Stimulated activated naive CD4-positive, alpha-beta T cell (primary cell): Measurements from ENCODE around the gene ADGRE1.

Experiments used
- DNase-seq, 6 experiments: peaks; one replicate each; lab custom pipeline; 2025; lab: John Stamatoyannopoulos, UW

ADGRE1 gene

GRCh38 chr19:6952956-6953355 is 65.6 kb downstream of the ADGRE1 start:
- no peak for DNase-seq

GRCh38 chr19:6955082-6955481 is 67.7 kb downstream of the ADGRE1 start:
- no peak for DNase-seq

GRCh38 chr19:6956573-6956972 is 69.2 kb downstream of the ADGRE1 start:
- DNase-seq: no peak

GRCh38 chr19:6958791-6959190 is 71.4 kb downstream of the ADGRE1 start:
- DNase-seq: no peak

- DNase-seq: no peak
Measured at GRCh38 chr19:6963244-6963852, 76.0 kb downstream of the ADGRE1 start.

- peak; percentile 0 to 28 (median 14) for DNase-seq
Measured at GRCh38 chr19:6963937-6964336, 76.6 kb downstream of the ADGRE1 start.

- DNase-seq: no peak
Measured at GRCh38 chr19:6967967-6968366, 80.6 kb downstream of the ADGRE1 start.

- DNase-seq: no peak
Measured at GRCh38 chr19:6969490-6969889, 82.1 kb downstream of the ADGRE1 start.

- DNase-seq: no peak
Measured at GRCh38 chr19:6970021-6970420, 82.6 kb downstream of the ADGRE1 start.

GRCh38 chr19:6970443-6970842 is 83.1 kb downstream of the ADGRE1 start:
- DNase-seq: no peak

GRCh38 chr19:6971366-6971765 is 84.0 kb downstream of the ADGRE1 start:
- DNase-seq: no peak

GRCh38 chr19:6976197-6976596 is 88.8 kb downstream of the ADGRE1 start:
- DNase-seq: no peak

- no peak for DNase-seq
Measured at GRCh38 chr19:6979399-6979798, 92.0 kb downstream of the ADGRE1 start.

GRCh38 chr19:6983448-6983847 is 96.1 kb downstream of the ADGRE1 start:
- DNase-seq: no peak

- DNase-seq: no peak
Measured at GRCh38 chr19:6987850-6988249, 100.5 kb downstream of the ADGRE1 start.

- DNase-seq: no peak
Measured at GRCh38 chr19:6988257-6988656, 100.9 kb downstream of the ADGRE1 start.
